Left kidney (tissue), 2 donors: ENCODE data around the gene COL19A1. TPM values are rescaled to one million over a fixed set of nuclear protein-coding genes. Genes with fewer than 3 reads are reported as not detected.

Experiments used
- DNase-seq: peaks from one replicate; pipeline ENCODE4 v3.0.0-alpha.2; 2013
- polyA plus RNA-seq: library from polyadenylated mRNA; unstranded; fragments of 120-200 nt; gene quantifications from one replicate; pipeline ENCODE4 v1.2.1, GENCODE V29; 2013; ENCODE audit not compliant: insufficient read length

COL19A1 gene
- polyA plus RNA-seq, 1 donor: 4.0 TPM

GRCh38 chr6:70225055-70225454 lies 358.7 kb downstream of the COL19A1 start:
- no peak for DNase-seq

- DNase-seq: no peak
These were observed 365.0 kb downstream of the COL19A1 start for GRCh38 chr6:70231311-70231710.

- DNase-seq: no peak
These were observed 368.3 kb downstream of the COL19A1 start for GRCh38 chr6:70234561-70235236.

GRCh38 chr6:70236343-70236742 lies 370.0 kb downstream of the COL19A1 start:
- no peak for DNase-seq

- no peak for DNase-seq
These were observed 374.7 kb downstream of the COL19A1 start for GRCh38 chr6:70241031-70241430.

- no peak for DNase-seq
These were observed 375.6 kb downstream of the COL19A1 start for GRCh38 chr6:70241991-70242420.

- DNase-seq: no peak
These were observed 379.8 kb downstream of the COL19A1 start for GRCh38 chr6:70246118-70246517.

- DNase-seq: no peak
These were observed 386.2 kb downstream of the COL19A1 start for GRCh38 chr6:70252604-70253003.

- no peak for DNase-seq
These were observed 387.6 kb downstream of the COL19A1 start for GRCh38 chr6:70253923-70254322.

GRCh38 chr6:70254784-70255183 lies 388.4 kb downstream of the COL19A1 start:
- DNase-seq: no peak

GRCh38 chr6:70257768-70258273 lies 391.5 kb downstream of the COL19A1 start:
- DNase-seq: no peak

- DNase-seq: no peak
These were observed 392.1 kb downstream of the COL19A1 start for GRCh38 chr6:70258483-70258882.

Other genes with a start within 250 kb of the COL19A1 start
- gene LMBRD1, start 69.5 kb upstream of the COL19A1 start, polyA plus RNA-seq: 146 TPM